NCI-H146 (cell line): ENCODE results near the gene CELA3A.

Source experiments
- DNase-seq: peaks from one replicate; lab custom pipeline; 2025; lab: John Stamatoyannopoulos, UW

Gene CELA3A

GRCh38 chr1:22051607-22052114 is 50.2 kb downstream of the CELA3A start:
- no peak for DNase-seq

GRCh38 chr1:22052115-22053016 is 50.9 kb downstream of the CELA3A start, which contains the start of gene CDC42:
CDC42 (plus strand) TSS chr1:22052709; CDS start chr1:22078479, 25,770 bp downstream.
- peak; percentile 92 for DNase-seq

- peak; percentile 68 for DNase-seq
Measured at GRCh38 chr1:22053017-22053860, 51.8 kb downstream of the CELA3A start.

GRCh38 chr1:22053861-22054770 is 52.7 kb downstream of the CELA3A start:
- no peak for DNase-seq

GRCh38 chr1:22055463-22055862 is 54.0 kb downstream of the CELA3A start:
- no peak for DNase-seq

GRCh38 chr1:22056043-22056442 is 54.6 kb downstream of the CELA3A start:
- DNase-seq: no peak

- no peak for DNase-seq
Measured at GRCh38 chr1:22056936-22057335, 55.5 kb downstream of the CELA3A start.

- no peak for DNase-seq
Measured at GRCh38 chr1:22057861-22058260, 56.4 kb downstream of the CELA3A start.
